Kidney epithelial cell (primary cell): ENCODE measurements around the gene PANX2. TPM values are rescaled to one million over a fixed set of nuclear protein-coding genes. Genes with fewer than 3 reads are reported as not detected.

ENCODE experiments used
- DNase-seq: peaks from one replicate; pipeline ENCODE4 v3.0.0-alpha.2; 2010; ENCODE audit warnings: low read depth
- H3K27me3 ChIP-seq: 2 replicates; pipeline ENCODE4 v1.6.0; 2011; ENCODE audit warnings: low read length; ENCODE audit not compliant: control insufficient read depth, insufficient read depth
- H3K36me3 ChIP-seq: 2 replicates; pipeline ENCODE4 v1.5.1; 2011; ENCODE audit warnings: low read length; ENCODE audit not compliant: control insufficient read depth, insufficient read depth
- H3K4me3 ChIP-seq: 2 replicates; pipeline ENCODE4 v1.5.1; 2011; ENCODE audit warnings: low read depth, mild to moderate bottlenecking, control low read depth, low read length
- total RNA-seq: library from RNA; depleted of rRNA; stranded (reverse); fragments of >200 nt; gene quantifications from 2 replicates; pipeline ENCODE4 v1.2.3, GENCODE V29; 2015
- TF ChIP-seq, protein P1 (sequence below): IDR thresholded peaks from 2 replicates; pipeline ENCODE4 v1.5.1; 2011; ENCODE audit warnings: mild to moderate bottlenecking, moderate library complexity, low read length, control low read depth, inconsistent platforms; ENCODE audit not compliant: insufficient read depth, poor library complexity, severe bottlenecking

Gene PANX2
- total RNA-seq, 1 donor from 2014 or later, result 0.33 TPM

DNA sequence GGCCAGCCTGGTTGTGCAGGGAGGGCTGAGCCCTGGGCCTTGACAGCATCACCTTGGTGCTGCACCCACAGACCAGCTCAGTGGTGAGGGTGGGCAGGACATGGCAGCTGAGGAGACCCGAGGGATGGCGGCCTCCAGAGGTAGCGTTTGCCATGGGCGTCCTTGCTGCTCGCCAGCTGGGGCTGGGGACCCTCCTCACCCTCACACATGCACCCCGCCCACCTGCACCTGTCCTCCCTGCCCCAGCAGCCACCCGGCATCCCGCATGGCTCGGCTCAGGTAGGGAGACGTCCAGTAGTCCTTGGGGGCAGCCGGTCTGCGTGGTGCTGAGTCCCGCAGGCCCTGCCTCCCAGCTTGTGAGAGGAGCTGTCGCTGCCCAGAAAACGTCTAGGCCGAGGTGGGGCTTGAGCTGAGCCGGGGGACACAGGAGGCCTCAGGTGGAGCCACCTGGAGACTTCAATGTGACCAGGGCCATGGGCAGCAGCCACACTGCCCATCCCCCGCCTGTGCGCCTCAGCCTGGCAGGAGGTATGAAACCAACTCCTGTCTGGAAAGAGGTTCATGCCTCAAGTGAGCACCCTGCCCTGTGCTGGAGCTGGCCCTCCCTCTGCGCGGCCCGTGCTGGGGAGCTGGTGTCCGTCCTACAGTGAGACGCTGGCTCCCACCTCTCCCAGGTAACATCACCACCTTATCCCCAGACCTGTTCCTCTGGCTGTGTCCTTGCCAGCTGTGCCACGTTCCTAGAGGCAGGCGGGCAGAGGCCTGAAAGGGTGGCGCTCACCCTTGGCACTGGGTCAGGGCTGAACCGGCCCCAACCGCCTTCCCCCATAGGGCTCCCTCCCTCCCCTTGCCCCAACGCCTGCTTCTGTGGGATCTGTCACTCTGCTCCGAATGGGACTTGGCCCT, 11.9 kb downstream of the PANX2 start:
- Histone ChIP-seq H3K4me3 (no peak overlapping the region), H3K36me3 (no peaks in the 10 kb centered on the region), H3K27me3 (peaks cover 8% of the 10 kb centered on the region)
- TF ChIP-seq, protein P1, sequence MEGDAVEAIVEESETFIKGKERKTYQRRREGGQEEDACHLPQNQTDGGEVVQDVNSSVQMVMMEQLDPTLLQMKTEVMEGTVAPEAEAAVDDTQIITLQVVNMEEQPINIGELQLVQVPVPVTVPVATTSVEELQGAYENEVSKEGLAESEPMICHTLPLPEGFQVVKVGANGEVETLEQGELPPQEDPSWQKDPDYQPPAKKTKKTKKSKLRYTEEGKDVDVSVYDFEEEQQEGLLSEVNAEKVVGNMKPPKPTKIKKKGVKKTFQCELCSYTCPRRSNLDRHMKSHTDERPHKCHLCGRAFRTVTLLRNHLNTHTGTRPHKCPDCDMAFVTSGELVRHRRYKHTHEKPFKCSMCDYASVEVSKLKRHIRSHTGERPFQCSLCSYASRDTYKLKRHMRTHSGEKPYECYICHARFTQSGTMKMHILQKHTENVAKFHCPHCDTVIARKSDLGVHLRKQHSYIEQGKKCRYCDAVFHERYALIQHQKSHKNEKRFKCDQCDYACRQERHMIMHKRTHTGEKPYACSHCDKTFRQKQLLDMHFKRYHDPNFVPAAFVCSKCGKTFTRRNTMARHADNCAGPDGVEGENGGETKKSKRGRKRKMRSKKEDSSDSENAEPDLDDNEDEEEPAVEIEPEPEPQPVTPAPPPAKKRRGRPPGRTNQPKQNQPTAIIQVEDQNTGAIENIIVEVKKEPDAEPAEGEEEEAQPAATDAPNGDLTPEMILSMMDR, result no peak
- DNase-seq, result no peak

DNA sequence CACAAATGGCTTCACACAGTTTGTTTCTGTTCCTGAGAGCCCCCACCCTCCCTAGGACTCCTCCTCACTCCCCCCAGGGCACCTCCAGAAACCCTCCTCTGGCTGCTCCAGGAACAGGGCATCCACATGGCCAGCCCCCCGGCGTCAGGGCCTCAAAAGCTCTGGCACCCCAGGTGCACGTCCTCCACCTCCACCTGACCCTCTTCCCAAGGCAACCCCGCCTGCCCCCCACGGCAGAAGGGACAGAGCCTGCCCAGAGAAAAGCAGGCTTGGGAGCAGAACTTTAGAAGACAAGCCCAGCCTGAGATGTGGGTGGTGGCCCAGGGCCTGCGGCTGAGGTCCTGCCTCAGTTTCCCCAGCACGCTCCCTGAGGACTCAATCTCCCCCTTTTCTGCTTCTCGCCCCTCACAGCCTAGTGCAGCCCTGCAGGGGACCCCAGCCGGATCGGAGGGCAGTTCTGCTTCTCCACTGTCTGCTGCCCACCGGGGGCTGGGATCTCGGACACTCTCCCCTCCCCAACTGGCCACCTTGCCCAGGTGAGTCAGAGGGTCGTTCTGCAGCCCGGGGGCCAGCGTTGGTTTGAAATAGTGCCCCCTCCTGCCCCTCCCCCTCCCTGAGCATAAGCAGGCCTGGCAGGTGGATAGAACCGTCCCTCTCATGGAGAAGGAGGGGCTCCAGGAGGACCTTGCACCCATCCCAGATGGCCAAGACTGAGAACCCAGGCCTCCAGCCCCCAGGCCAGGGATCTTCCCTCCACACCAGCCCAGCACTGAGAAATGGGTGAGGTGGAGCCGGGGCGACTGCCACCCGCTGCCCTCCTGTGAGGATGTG, 12.8 kb downstream of the PANX2 start:
- H3K4me3 ChIP-seq, result no peak overlapping the region
- TF ChIP-seq, protein P1, result no peak
- no peak for DNase-seq
- H3K27me3 ChIP-seq, result peaks cover 5% of the 10 kb centered on the region
- H3K36me3 ChIP-seq, result no peaks in the 10 kb centered on the region

DNA sequence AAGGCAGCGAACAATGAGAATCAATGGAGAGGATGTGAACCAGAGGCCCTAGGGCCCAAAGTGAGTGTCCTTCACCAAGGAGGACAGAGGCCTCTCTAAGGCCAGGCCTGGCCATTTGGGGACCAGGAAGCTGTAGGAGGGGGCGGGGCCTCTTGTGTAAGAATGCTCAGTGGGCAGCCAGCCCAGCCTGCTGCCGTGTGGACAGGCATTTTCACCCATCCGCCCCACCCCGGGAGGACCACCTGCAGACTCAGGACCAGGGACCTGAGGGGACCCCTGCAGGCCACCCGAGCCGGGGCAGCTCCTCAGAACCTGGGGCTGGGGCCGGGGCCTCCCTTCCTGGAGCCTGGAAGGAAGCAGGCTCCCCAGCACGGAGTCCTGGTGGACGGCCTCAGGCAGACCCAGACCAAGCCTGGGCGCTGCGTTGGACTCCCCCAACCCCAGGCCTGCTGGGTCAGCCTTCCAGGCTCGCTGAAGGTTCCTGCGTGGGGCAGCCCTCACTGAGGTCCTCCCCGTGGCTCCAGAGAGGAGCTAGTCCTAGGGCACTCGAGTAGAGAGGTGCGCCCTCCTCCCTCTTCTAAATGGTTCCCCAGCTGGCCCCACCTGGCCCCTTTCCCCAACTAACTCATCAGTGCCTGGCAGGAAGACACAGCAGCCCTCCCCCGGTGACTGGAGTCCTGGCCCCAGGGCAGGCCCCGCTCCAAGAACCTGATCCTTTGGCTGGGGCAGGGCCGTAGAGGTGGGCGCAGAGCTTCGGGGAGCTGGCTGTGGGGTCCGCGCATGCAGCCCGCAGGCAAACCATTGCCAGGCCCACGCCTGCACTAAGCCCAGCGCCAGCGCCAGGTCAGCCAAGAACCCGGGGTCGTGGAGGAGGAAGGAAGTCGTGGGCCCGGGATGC, 13.7 kb downstream of the PANX2 start:
- Histone ChIP-seq H3K4me3 (peak overlapping the region; percentile 2), H3K36me3 (no peaks in the 10 kb centered on the region), H3K27me3 (peaks cover under 1% of the 10 kb centered on the region)
- TF ChIP-seq, protein P1, result no peak
- DNase-seq, result no peak

DNA sequence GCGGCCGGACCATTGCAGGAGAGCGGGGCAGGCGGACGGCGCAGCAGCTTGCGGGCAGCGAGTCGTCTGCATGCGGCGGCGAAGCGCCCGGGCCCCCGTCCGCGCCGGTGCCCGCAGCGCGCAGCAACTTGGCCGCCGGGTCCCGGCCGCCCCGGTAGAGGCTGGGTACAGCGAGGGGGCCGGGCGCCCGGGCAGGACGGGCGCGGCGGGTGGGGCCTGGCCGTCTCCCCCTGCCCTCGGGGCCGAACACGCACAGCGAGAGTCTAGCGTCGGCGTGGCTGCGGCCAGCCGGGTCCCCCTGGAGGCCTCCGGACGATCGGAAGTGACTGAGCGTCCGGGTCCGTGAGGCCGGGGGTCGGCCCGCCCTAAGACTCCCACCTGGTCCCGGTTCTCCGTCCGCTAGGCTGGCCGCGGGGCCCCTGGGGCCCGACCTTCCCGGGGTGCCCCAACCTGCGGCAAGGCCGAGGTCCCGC, 14.4 kb downstream of the PANX2 start:
- no peaks in the 10 kb centered on the region for H3K27me3 ChIP-seq
- H3K4me3 ChIP-seq, result peak overlapping the region; percentile 60
- TF ChIP-seq, protein P1, result no peak
- H3K36me3 ChIP-seq, result no peaks in the 10 kb centered on the region
- no peak for DNase-seq

DNA sequence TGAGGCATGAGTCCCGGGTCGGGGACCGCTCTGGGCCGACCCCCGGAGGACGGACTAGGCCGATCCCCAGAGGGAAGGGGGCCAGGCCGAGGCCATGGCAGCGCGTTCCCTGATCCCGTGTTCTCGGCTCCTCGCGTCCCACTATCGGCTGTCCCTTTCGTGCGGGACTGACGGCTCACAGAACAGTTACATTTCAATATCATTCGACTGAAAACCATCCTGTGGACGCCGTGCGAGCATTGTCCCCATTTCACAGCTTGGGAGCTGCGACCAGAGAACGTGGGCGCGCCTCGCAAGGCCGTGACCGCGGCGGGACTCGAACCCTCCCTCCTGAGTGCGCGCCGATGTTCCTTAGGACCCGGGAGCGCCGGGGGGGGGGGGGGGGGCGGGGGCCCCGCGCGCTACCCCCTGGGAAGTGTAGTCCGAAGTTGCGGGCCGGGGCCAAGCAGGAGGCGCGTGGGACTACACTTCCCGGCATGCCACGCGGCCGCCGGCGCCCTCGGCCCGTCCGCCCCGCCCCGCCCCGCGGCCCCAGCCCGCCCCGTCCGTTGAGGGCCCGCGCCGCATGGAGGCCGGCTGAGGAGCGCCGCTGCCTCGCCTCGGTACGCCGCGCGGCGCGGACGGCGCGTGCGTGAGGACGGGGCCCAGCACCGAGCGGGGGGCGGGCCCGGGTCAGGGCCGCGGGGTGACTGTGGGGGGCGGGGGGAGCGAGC, 15.0 kb downstream of the PANX2 start, which contains the start of gene TRABD:
TSS of gene TRABD (plus strand) at position 539 of the 713 bp plus-strand sequence. CDS start 7,148 bp downstream, outside the sequence.
- Histone ChIP-seq H3K27me3 (no peaks in the 10 kb centered on the region), H3K36me3 (no peaks in the 10 kb centered on the region), H3K4me3 (peak within 1 kb of the TSS; percentile 79)
- DNase-seq, result no peak
- TF ChIP-seq, protein P1, result no peak
